Measurements from ENCODE around the gene MCF2L. TPM values are rescaled to one million over a fixed set of nuclear protein-coding genes. Genes with fewer than 3 reads are reported as not detected.

Gene MCF2L
- total RNA-seq, 1 experiment from 2014 or later = 5.9 TPM

DNA sequence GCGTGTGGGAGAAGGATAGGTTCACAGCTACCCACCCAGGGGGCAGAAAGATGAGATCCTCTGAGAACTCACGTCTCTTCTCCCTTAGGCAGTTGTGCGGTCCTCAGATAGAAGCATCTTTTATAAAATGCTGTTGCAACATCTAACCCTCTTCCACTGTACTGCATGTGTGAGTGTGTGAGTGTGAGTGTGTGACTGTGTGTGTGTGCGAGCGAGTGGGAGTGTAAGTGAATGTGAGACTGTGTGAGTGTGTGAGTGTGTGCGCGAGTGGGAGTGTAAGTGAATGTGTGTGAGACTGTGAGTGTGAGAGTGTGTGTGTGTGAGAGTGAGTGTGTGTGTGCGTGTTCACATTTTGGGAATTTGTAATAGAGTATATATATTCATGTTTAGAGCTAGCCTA, 81.0 kb downstream of the MCF2L start:
- Histone ChIP-seq H3K27me3 (ENCODE audit: low read length) (no peaks in the 10 kb centered on the region), H3K79me2 (ENCODE audit: low read length) (no peaks in the 10 kb centered on the region), H2AFZ (ENCODE audit: low read length) (no peak overlapping the region), H3K27ac (ENCODE audit: low read length) (no peak overlapping the region), H3K9me3 (ENCODE audit: low read length) (no peaks in the 10 kb centered on the region), H3K9me2 (replicated peaks; ENCODE audit: low read length) (no peaks in the 10 kb centered on the region), H3K4me1 (ENCODE audit: insufficient read depth, low read length) (0 out of 2 replicates have a peak, but pooled peaks cover 2% of the 10 kb centered on the region), H3F3A (ENCODE audit: low read length, unreplicated experiment) (no peaks in the 10 kb centered on the region), H3K9ac (ENCODE audit: low read length) (no peak overlapping the region), H3K4me3 (ENCODE audit: low read length) (no peak overlapping the region), H3K4me2 (ENCODE audit: low read length) (no peak overlapping the region), H3K36me3 (ENCODE audit: low read depth, low read length) (no peaks in the 10 kb centered on the region), H4K20me1 (ENCODE audit: low read length) (no peaks in the 10 kb centered on the region)
- ChIA-PET CTCF (no interaction called here), POLR2A (ENCODE audit: unreplicated experiment) (no interaction called here)
- DNase-seq (no peak), ATAC-seq (no peak)
- no TSS peak for BruUV-seq (replicated peaks)
- TF ChIP-seq, protein P1, sequence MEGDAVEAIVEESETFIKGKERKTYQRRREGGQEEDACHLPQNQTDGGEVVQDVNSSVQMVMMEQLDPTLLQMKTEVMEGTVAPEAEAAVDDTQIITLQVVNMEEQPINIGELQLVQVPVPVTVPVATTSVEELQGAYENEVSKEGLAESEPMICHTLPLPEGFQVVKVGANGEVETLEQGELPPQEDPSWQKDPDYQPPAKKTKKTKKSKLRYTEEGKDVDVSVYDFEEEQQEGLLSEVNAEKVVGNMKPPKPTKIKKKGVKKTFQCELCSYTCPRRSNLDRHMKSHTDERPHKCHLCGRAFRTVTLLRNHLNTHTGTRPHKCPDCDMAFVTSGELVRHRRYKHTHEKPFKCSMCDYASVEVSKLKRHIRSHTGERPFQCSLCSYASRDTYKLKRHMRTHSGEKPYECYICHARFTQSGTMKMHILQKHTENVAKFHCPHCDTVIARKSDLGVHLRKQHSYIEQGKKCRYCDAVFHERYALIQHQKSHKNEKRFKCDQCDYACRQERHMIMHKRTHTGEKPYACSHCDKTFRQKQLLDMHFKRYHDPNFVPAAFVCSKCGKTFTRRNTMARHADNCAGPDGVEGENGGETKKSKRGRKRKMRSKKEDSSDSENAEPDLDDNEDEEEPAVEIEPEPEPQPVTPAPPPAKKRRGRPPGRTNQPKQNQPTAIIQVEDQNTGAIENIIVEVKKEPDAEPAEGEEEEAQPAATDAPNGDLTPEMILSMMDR (conservative IDR thresholded peaks at IDR 0.05; ENCODE audit: low read depth, low read length) = no peak
- TF ChIP-seq EZH2phosphoT487 (IDR thresholded peaks at IDR 0.05; ENCODE audit: borderline replicate concordance, low read length) = no peak
- TF ChIP-seq EZH2 (IDR thresholded peaks at IDR 0.05; ENCODE audit: low read length, unreplicated experiment) = no peak
- intact Hi-C loops (cut with micrococcal nuclease) = no loop called here

DNA sequence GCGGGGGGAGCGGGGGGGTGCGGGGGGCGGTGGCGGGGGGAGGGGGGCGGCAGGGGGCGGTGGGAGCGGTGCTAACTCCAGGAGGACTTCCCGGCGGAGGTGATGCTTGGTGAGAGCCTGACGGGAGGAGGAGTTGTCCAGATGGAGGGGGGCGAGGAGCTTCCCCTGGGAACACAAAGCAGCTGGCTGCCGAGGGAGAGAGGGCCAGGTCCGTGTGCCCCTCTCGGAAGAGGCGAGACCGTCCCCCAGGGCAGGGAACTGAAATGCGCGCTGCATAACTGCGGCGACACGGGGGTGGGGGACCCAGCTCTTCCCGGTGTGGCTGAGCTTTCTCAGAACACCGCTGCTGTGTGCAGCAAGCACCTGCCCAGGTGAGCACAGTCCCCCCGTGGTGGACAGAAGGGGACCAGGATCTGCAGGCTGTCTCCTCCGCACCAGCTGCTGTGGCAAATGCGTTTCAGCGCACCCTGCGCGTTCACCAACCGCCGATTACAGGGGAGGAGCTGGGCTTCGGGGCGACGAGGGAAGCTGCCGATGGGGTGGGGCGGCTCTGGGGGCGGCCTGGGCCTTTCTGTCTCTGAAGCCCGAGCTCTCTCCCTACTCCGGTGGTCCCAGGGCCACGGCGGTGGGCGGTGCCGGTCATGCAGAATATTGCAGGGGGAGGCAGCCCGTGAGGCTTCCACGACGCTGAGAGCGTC, 81.9 kb downstream of the MCF2L start:
- H3K4me2 ChIP-seq (ENCODE audit: low read length) = no peak overlapping the region
- no peak overlapping the region for H3K27ac ChIP-seq (ENCODE audit: low read length)
- no peak overlapping the region for H3K9ac ChIP-seq (ENCODE audit: low read length)
- H3K4me3 ChIP-seq (ENCODE audit: low read length) = no peak overlapping the region
- no peaks in the 10 kb centered on the region for H3F3A ChIP-seq (ENCODE audit: low read length, unreplicated experiment)
- DNase-seq (no peak), ATAC-seq (no peak)
- 0 out of 2 replicates have a peak, but pooled peaks cover 3% of the 10 kb centered on the region for H3K4me1 ChIP-seq (ENCODE audit: insufficient read depth, low read length)
- CTCF ChIA-PET = no interaction called here
- no peaks in the 10 kb centered on the region for H3K9me2 ChIP-seq (replicated peaks; ENCODE audit: low read length)
- no peaks in the 10 kb centered on the region for H3K79me2 ChIP-seq (ENCODE audit: low read length)
- no peak overlapping the region for H2AFZ ChIP-seq (ENCODE audit: low read length)
- H3K27me3 ChIP-seq (ENCODE audit: low read length) = no peaks in the 10 kb centered on the region
- POLR2A ChIA-PET (ENCODE audit: unreplicated experiment) = no interaction called here
- TF ChIP-seq, protein P1 (conservative IDR thresholded peaks at IDR 0.05; ENCODE audit: low read depth, low read length) = no peak
- TF ChIP-seq EZH2 (IDR thresholded peaks at IDR 0.05; ENCODE audit: low read length, unreplicated experiment) (no peak), EZH2phosphoT487 (IDR thresholded peaks at IDR 0.05; ENCODE audit: borderline replicate concordance, low read length) (no peak)
- H4K20me1 ChIP-seq (ENCODE audit: low read length) = no peaks in the 10 kb centered on the region
- intact Hi-C loops (cut with micrococcal nuclease) = no loop called here
- no peaks in the 10 kb centered on the region for H3K36me3 ChIP-seq (ENCODE audit: low read depth, low read length)
- no TSS peak for BruUV-seq (replicated peaks)
- no peaks in the 10 kb centered on the region for H3K9me3 ChIP-seq (ENCODE audit: low read length)

DNA sequence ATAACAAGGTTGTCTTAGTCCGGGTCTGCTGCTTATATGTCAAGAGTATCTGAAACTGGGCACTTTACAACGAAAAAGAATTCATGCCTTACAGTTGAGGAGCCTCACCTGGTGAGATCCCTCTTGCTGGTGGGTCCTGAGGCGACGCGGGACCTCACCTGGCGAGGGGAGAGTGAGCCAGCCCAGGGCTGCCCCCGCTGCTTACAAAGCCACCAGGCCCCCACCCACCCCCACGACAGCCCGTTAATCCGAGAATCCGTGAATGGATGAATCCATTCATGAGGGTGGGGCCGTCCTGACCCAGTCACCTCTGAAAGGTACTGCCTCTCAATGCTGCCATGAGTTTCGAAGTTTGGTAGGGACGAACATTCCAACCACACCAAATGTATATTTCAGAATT, 82.6 kb downstream of the MCF2L start:
- no peak overlapping the region for H3K9ac ChIP-seq (ENCODE audit: low read length)
- no peak overlapping the region for H2AFZ ChIP-seq (ENCODE audit: low read length)
- H3K4me2 ChIP-seq (ENCODE audit: low read length) = no peak overlapping the region
- CTCF ChIA-PET = no interaction called here
- no peaks in the 10 kb centered on the region for H3K9me2 ChIP-seq (replicated peaks; ENCODE audit: low read length)
- no peak overlapping the region for H3K27ac ChIP-seq (ENCODE audit: low read length)
- ATAC-seq (no peak), DNase-seq (no peak)
- H3F3A ChIP-seq (ENCODE audit: low read length, unreplicated experiment) = no peaks in the 10 kb centered on the region
- TF ChIP-seq EZH2 (IDR thresholded peaks at IDR 0.05; ENCODE audit: low read length, unreplicated experiment) (no peak), EZH2phosphoT487 (IDR thresholded peaks at IDR 0.05; ENCODE audit: borderline replicate concordance, low read length) (no peak)
- TF ChIP-seq, protein P1 (conservative IDR thresholded peaks at IDR 0.05; ENCODE audit: low read depth, low read length) = no peak
- 0 out of 2 replicates have a peak, but pooled peaks cover 3% of the 10 kb centered on the region for H3K4me1 ChIP-seq (ENCODE audit: insufficient read depth, low read length)
- intact Hi-C loops (cut with micrococcal nuclease) = no loop called here
- no peaks in the 10 kb centered on the region for H3K79me2 ChIP-seq (ENCODE audit: low read length)
- BruUV-seq (replicated peaks) = no TSS peak
- no peak overlapping the region for H3K4me3 ChIP-seq (ENCODE audit: low read length)
- no peaks in the 10 kb centered on the region for H3K9me3 ChIP-seq (ENCODE audit: low read length)
- H3K36me3 ChIP-seq (ENCODE audit: low read depth, low read length) = no peaks in the 10 kb centered on the region
- POLR2A ChIA-PET (ENCODE audit: unreplicated experiment) = no interaction called here
- no peaks in the 10 kb centered on the region for H4K20me1 ChIP-seq (ENCODE audit: low read length)
- no peaks in the 10 kb centered on the region for H3K27me3 ChIP-seq (ENCODE audit: low read length)
